PC-3 (cell line): ENCODE measurements around the gene NDUFS2.

Experiments used
- CTCF ChIP-seq: fragments of 300-600 bp; sonication (generic); conservative IDR thresholded peaks from 2 replicates; pipeline ENCODE4 v1.5.1; 2017; ENCODE audit warnings: antibody characterized with exemption, low read depth, mild to moderate bottlenecking, low read length
- EZH2 ChIP-seq: fragments of 300-600 bp; sonication (generic); IDR thresholded peaks from one replicate; pipeline ENCODE4 v1.6.1; 2017; ENCODE audit warnings: antibody characterized with exemption, mild to moderate bottlenecking, low read length; ENCODE audit not compliant: unreplicated experiment
- EZH2phosphoT487 ChIP-seq: fragments of 300-600 bp; sonication (generic); IDR thresholded peaks from 2 replicates; pipeline ENCODE4 v1.6.1; 2018; ENCODE audit warnings: mild to moderate bottlenecking, antibody characterized with exemption, low read length, borderline replicate concordance

GRCh38 chr1:161259765-161260164 is 57.6 kb downstream of the NDUFS2 start:
- no peak for TF ChIP-seq CTCF
- TF ChIP-seq EZH2phosphoT487: no peak
- TF ChIP-seq EZH2: no peak
